IPS-NIHi7 (cell line): Measurements from ENCODE around the gene CD40LG.

Source experiments
- DNase-seq: peaks from one replicate; pipeline ENCODE4 v3.0.0; 2012; ENCODE audit warnings: mixed read lengths; ENCODE audit errors: extremely low spot score

CD40LG gene

GRCh38 chrX:136647677-136648360 lies at the start of gene CD40LG:
Gene CD40LG (plus strand): TSS chrX:136648158. CDS start chrX:136648249, 91 bp downstream.
- no peak for DNase-seq

DNA sequence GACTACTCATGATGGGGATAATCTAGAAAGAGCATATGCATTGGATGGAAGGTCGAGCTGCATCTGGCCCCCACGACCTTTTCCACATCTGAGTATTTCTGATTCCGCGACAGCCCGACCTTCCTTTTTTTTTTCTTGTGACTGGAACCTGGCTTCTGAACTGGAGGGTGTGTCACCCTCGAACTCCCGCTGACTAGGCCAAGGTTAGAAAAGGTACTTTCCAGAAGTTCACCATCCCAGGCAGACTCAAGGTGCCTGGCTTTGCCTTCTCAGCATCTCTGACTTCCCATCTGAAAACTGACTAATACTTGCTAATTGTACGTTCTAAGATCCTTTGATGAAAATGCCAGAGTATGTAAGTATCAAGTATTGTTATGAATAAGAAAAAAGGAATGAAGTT lies 49.3 kb upstream of the CD40LG start:
- DNase-seq: no peak

DNA sequence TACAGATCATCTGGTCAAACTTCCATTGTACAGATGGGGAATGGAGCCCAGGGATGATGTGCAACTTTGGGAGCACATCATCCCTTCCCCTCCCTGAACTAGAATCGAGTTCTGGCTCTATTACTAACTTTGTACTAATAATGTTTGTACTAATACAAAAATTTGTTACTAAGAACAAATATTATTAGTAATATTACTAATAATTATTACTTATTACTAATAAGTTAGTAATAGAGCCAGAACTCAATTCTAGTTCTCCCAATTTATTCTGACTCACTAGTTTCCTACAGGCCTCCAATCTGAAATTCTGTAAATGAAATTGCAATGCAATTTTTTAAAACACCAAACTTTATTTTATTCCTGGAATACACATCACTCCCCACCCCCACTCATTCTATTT lies 47.9 kb upstream of the CD40LG start:
- no peak for DNase-seq

DNA sequence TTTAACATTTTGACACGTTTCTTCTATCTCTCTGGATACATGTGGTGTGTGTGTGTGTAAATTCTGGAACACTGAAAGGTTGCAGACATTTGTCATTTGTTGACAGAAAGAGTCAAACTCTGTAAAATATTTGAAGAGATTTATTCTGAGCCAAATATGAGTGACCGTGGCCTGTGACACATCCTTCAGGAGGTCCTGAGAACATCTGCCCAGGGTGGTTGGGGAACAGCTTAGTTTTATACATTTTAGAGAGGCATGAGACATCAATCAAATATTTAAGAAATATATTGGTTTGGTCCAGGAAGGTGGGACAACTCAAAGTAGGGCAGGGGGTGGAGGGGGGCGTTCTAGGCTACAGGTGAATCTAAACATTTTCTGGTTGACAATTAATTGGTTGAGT lies 40.7 kb upstream of the CD40LG start:
- no peak for DNase-seq

DNA sequence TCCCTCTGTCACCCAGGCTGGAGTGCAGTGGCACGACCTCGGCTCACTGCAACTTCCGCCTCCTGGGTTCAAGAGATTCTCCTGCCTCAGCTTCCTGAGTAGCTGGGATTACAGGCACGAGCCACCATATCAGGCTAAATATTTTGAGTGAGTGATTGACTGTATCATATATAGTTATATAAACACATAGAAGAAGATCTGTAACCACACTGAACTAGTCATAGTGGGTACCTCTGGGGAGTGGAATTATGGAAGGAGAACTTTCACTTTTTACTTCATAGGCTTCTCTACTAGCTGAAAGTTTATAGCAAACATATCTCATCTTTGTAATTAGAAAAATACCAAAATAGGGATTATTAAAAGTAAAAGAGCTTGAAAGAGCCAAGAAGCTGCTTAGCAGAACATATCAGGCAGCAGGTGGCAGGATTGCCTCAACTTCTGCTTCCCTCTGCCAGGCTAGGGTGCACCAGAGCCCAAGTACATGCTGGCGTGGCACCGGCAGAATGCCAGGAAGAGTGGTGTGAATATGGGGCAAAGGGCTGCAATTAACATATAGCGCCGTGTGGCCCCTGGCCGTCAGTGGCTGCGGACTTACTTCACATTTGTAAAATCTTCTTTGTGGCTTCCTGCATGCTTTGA lies 39.5 kb upstream of the CD40LG start:
- DNase-seq: peak; percentile 47

DNA sequence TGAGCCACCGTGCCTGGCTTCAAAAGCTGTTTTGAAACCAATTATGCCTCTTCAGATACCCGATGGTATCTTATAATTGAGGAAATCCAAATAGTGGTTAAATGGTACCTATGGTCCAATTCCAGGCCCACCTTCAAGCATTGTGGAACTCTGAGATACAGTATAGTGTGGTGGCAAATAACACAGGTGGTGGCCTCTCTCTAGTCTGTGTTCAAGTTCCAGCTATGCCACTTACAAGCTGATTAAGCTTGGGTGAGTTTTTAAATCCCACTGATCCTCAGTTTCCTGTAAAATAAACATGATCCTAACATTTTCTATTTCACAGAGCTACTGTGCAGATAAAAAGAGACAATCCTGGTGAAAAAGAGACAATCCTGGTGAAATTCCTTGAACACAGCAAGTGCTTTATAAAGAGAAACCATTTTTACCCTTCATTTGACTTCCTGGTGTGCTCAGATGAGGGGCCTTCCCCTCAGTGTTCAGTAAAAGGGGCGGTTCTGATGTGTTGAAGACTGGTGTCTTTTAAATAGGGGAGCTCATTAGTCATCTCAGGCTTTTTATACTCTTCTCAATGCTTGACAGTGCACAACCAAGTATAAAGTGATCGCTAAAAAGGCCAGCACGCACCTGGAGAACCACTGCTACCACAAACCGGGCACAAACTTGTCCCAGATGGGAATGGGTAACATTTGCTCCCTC lies 30.8 kb upstream of the CD40LG start:
- DNase-seq: no peak

DNA sequence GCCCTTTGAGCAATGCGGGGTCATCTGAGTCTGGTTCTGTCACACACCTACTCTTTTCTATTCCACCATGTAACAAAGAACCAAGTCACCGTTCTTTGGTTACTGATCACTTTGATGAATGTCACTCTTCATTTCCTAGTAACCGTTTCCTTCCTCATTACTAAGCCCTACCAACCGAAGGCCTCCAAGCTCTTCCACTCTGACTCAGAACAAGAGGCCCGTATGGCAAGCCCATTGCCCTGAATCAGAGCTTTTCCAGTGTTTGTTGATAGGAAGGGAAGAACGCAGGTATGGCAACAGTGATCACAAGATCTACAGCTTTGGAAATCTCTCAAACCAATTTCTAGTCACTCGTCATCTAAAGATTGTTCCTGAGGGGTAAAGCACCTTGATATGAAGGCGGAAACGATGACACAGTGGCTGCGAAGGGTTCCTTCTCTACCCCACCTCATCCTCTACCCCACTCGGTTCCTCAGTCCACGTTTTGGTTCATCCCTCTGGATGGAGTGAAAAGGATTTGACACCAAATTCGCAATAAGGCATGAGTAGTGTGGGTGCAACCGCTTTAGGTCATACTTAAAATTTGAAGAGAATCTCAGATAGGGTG lies 28.0 kb upstream of the CD40LG start:
- DNase-seq: no peak

DNA sequence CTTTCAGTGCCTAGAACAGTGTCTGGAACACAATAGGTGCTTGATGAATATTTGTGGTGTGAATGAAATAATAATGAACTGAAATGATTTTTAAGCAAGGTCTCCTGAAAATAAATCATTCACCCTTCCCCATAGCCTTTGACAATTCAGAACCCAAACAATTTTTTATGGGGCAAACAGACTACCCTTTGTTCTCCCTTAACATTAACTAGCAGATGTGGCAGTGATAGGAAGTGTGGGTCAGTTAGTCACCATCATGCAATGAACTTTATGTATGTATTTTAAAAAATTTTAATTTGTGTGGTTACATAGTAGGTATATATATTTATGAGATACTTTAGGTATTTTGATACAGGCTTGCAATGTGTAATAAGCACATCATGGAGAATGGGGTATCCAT lies 27.2 kb upstream of the CD40LG start:
- no peak for DNase-seq

- DNase-seq: no peak
These were observed 25.4 kb upstream of the CD40LG start for GRCh38 chrX:136622568-136622967.

- DNase-seq: no peak
These were observed 24.6 kb upstream of the CD40LG start for GRCh38 chrX:136623396-136623795.

- no peak for DNase-seq
These were observed 22.7 kb upstream of the CD40LG start for GRCh38 chrX:136625246-136625645.

DNA sequence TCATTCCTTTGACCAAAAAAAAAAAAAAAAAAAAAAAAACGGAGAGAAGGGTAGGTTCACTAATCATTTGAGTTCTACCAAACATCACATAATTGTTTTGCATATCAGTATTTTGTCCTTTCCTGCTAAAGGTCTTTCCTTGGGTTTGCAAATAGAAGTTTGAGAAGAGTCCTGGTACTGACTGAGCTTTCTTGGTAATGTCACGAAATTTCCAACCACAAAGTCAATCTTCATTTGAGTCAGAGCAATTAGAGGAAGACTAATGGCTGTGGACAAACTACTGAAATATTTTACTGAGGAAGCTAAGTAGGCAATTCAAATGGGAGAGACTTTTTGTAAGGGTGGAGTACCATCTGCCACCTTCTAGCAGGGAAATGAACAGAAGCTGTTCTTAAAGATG lies 21.7 kb upstream of the CD40LG start:
- no peak for DNase-seq

DNA sequence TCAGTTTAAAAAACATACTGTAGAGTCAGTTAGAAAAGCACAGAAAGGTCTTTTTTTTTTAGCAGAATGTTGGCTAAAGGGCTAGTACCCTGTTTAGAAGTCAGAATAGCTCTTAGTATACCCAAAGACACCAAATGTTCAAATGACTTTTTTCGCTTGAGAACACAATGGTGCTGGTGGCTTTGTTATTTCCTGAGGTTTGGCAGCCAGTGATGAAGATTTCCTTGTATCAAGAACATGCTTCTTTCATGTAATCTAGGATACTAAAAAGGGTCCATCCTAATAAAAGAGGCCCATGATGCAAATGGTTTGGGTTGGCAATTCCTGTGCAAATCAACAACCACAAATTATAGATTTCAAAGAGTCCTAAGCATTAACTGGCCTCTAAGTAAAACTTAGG lies 21.1 kb upstream of the CD40LG start:
- DNase-seq: no peak

DNA sequence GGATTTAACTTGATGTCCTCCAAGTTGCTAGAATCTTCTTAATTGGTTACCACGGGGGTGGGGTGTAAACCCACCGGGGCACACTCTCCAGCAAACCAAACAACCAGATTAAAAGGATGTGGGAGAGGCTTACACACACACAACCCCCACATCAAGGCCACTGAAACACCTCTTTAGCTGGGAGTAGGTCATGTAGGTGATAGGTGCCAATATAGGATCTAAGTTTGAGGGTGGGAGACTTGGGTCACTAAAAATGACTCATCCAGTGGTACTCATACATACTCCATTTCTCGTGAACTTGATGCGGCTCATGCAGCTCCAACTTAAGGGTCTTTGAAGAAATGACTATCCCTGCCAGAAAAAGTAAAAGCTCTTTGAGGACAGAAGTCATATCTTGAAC lies 20.5 kb upstream of the CD40LG start:
- no peak for DNase-seq

DNA sequence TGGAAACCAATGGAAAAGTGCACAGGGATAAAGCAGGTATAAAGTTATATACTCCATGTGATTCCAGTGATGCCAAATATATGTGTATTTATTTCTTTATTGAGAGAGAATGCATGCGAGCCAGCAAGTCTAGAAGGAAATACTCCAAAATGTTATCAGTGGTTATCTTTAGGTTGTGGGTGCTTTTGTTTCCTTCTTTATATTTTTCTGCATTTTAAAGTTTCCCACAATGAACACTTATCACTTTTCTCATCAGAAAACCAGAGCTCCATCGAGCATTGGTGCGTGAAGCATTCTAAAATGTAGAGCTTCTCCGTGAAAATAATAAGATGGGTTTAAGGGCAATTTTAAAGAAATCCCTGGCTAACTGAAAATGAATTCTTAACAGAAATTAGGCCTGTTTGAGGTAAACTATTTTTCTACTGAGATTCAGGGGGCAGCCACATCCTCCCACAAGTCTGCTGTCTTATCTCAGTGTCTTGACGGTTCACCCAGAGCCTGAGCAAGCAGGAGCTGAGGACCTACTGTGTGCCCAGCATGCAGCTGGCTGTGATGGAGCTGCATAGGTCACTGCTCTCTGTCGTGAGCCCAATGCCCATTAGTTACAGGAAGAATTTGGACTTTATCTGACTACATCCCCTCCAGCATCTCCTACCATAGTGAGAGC lies 18.7 kb upstream of the CD40LG start:
- no peak for DNase-seq

DNA sequence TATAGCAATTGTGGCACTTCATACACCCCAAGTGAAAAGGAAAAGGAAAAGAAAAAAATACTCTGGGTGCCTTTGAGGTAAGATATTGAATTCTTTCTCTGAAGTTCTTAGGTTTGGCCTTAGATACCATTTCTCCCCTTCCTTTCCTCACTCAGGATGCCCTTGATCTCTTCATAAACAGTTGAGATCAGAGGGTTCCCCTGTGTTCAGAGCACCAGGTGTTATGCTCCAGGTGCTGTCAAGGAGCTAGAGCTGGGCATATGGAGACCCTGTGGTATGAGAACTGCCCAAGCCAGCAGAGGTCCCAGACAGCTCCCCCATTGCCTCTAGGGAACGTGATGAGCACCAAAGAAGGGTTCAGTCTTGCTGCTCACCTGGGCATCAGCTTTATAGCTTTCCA lies 17.1 kb upstream of the CD40LG start:
- DNase-seq: no peak

- no peak for DNase-seq
These were observed 12.7 kb upstream of the CD40LG start for GRCh38 chrX:136635235-136635634.

DNA sequence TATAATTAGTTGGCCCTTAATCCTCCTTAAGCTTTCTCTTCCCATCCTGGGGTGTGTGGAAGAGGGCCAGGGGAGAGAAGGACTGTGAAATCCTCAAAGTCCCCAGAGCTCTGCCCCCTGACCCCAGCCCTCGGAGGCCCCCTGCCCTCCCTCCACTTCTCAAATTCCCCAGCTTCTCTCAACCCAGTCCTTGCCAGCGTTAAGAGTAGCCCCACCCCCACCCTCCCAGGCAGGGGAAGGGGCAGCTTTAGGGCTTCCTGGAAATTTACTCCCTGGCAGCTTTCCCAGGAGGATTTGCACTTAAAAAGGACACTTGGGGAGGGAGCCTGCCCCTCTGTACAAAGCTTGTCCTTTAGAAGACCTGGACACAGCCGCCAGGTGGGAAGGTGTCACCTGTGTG lies 11.8 kb upstream of the CD40LG start:
- peak; percentile 72 for DNase-seq

DNA sequence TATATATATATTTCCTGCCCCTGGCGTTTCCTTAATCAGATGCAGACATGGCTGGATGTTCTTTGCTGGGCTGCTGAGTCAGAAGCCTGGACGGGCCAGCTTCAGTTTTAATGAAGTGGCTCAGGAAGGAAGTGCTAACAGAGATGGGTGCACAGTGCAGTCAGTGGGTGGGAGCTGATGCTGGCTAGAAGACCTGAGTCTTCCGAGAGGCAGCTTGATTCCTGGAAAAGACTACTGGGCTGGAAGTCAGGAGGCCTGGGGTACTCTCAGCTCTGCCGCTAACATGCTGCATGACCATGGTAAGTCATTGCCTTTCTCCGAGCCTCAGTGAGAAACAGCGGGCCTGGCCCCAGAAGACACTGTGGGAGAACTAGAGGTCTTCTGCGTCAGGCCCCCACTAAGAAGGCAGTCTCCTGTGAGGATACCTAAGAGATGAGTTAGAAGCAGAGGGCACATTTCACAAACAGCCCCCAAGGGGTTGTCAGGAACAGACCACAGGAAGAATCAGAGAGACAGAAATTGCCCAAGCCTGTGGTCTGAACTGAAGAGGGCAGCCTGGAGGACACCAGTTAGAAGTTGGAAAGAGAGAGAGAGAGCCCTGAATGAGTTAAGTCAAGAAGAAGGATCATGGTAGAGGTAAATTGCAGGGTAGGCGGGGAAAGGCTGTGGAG lies 8.3 kb upstream of the CD40LG start:
- no peak for DNase-seq

GRCh38 chrX:136643243-136643642 lies 4.7 kb upstream of the CD40LG start:
- no peak for DNase-seq

GRCh38 chrX:136646602-136647239 lies 1.2 kb upstream of the CD40LG start:
- no peak for DNase-seq
